D341Med (cell line): ENCODE results near the gene MTF2.

ENCODE experiments used
- DNase-seq: peaks from one replicate; pipeline ENCODE4 v3.0.0; 2012; ENCODE audit warnings: low spot score

MTF2 gene

GRCh38 chr1:93083979-93084378 is 4.9 kb downstream of the MTF2 start:
- DNase-seq = no peak

- no peak for DNase-seq
Measured at GRCh38 chr1:93087532-93087931, 8.4 kb downstream of the MTF2 start.

GRCh38 chr1:93093332-93094006 is 14.4 kb downstream of the MTF2 start:
- no peak for DNase-seq

- no peak for DNase-seq
Measured at GRCh38 chr1:93095804-93096585, 16.9 kb downstream of the MTF2 start.

- no peak for DNase-seq
Measured at GRCh38 chr1:93102142-93102541, 23.1 kb downstream of the MTF2 start.

- no peak for DNase-seq
Measured at GRCh38 chr1:93106226-93106625, 27.1 kb downstream of the MTF2 start.

- DNase-seq = no peak
Measured at GRCh38 chr1:93107395-93107794, 28.3 kb downstream of the MTF2 start.

GRCh38 chr1:93108335-93108734 is 29.3 kb downstream of the MTF2 start:
- no peak for DNase-seq

GRCh38 chr1:93109578-93109977 is 30.5 kb downstream of the MTF2 start:
- no peak for DNase-seq

- no peak for DNase-seq
Measured at GRCh38 chr1:93111065-93111464, 32.0 kb downstream of the MTF2 start.

- no peak for DNase-seq
Measured at GRCh38 chr1:93111561-93111960, 32.5 kb downstream of the MTF2 start.

- no peak for DNase-seq
Measured at GRCh38 chr1:93113127-93113526, 34.0 kb downstream of the MTF2 start.

GRCh38 chr1:93114391-93114790 is 35.3 kb downstream of the MTF2 start:
- DNase-seq = no peak

- DNase-seq = no peak
Measured at GRCh38 chr1:93120614-93121013, 41.5 kb downstream of the MTF2 start.

- no peak for DNase-seq
Measured at GRCh38 chr1:93123201-93123783, 44.2 kb downstream of the MTF2 start.

GRCh38 chr1:93124556-93125355 is 45.7 kb downstream of the MTF2 start:
- no peak for DNase-seq

GRCh38 chr1:93129507-93130099 is 50.5 kb downstream of the MTF2 start:
- no peak for DNase-seq

GRCh38 chr1:93132638-93133037 is 53.6 kb downstream of the MTF2 start:
- no peak for DNase-seq

- no peak for DNase-seq
Measured at GRCh38 chr1:93136445-93136844, 57.4 kb downstream of the MTF2 start.

- DNase-seq = no peak
Measured at GRCh38 chr1:93137604-93138292, 58.7 kb downstream of the MTF2 start.

- no peak for DNase-seq
Measured at GRCh38 chr1:93140106-93140505, 61.0 kb downstream of the MTF2 start.
